HG03066 (cell line): ENCODE measurements around the gene PDE4A.
A peak's percentile ranks its signal among the peaks of the same experiment; 100 is the strongest.
"Not testable (repeated sequence)": the region's sequence is repeated elsewhere in the genome, so short reads cannot be mapped to it uniquely, and the experiment has no call there.

ENCODE experiments used
- ATAC-seq: cut with Tn5 transposase; IDR thresholded peaks from one replicate; pipeline ENCODE4 v1.9.1; 2021; ENCODE audit warnings: low read depth; ENCODE audit not compliant: unreplicated experiment

The PDE4A gene

DNA sequence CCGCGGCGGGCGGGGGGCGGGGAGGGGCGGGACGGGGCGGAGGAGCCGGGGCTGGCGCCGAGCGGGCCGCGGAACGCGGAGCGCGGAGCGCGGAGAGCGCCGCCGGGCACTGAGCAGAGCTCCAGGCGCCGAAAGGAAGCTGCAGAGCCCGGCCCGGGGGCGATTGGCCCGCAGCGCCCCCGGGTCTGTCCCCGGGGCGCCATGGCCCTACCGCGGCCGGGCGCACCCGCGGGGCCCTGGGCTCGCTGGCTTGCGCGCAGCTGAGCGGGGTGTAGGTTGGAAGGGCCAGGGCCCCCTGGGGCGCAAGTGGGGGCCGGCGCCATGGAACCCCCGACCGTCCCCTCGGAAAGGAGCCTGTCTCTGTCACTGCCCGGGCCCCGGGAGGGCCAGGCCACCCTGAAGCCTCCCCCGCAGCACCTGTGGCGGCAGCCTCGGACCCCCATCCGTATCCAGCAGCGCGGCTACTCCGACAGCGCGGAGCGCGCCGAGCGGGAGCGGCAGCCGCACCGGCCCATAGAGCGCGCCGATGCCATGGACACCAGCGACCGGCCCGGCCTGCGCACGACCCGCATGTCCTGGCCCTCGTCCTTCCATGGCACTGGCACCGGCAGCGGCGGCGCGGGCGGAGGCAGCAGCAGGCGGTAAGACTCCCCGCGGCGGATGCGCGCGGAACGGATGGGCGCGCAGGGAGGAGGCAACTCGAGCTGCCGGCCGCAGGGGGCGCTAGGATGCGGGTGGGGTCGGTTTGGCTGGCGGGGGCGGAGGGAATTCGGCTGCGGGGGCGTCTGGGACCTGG is at the start of gene PDE4A:
Gene PDE4A (plus strand): TSS at position 95 of the 796 bp plus-strand sequence. CDS start 227 bp downstream, at position 322.
- ATAC-seq: no peak

DNA sequence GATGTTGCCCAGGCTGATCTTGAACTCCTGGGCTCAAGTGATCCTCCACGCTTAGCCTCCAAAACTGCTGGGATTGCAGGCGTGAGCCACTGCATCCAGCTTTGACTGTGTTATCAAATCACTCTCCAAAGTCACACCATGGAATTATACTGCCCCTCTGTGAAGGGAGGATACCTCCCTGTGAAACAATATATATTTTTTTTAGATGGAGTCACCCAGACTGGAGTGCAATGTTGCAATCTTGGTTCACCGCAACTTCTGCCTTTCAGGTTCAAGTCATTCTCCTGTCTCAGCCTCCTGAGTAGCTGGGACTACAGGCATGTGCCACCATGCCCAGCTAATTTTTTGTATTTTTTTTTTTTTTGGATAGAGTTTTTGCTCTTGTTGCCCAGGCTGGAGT is 47.6 kb upstream of the PDE4A start:
- no peak for ATAC-seq

DNA sequence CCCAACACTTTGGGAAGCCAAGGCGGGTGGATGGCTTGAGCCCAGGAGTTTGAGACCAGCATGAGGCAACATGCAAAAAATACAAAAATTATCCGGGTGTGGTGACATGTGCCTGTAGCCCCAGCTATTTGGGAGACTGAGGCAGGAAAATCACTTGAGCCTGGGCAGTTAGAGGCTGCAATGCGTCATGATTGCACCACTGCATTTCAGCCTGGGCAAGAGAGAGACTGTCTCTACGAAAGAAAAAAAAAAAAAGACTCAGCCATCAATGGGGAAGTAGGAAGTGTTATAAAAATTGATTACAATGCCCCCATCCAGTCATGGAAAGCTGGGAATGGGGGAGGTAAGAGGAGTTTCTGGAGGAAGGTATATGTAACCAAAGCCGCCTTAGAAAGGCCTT is 45.4 kb upstream of the PDE4A start:
- no peak for ATAC-seq

GRCh38 chr19:10377140-10377640 is 43.1 kb upstream of the PDE4A start:
- ATAC-seq: not testable (repeated sequence)

DNA sequence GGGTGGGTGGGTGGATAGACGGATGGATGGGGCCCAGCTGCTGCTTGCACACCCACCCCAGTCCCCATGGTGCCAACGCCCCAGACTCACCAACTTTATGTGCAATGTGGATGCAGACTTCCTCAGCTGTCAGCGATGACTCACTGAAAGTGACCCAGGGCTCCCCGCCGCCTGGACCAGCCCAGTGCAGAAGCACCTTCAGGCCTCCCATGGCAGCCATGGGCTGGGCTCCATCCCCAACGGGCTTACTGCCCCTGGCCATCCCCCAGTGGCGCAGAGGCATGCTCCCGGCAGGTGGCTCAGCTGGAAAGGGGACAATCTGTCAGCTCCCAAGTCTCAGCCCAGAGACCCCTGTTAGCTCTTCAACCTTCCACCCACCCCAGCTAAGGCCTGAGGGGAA is 42.2 kb upstream of the PDE4A start:
- no peak for ATAC-seq

GRCh38 chr19:10379880-10380312 is 40.4 kb upstream of the PDE4A start:
- ATAC-seq: no peak

GRCh38 chr19:10380313-10381102 is 39.8 kb upstream of the PDE4A start, which contains the start of gene TYK2:
Gene TYK2, minus strand, starts transcription at chr19:10380572. Its CDS starts 2,166 bp downstream, at chr19:10378406.
- peak; percentile 95 for ATAC-seq

DNA sequence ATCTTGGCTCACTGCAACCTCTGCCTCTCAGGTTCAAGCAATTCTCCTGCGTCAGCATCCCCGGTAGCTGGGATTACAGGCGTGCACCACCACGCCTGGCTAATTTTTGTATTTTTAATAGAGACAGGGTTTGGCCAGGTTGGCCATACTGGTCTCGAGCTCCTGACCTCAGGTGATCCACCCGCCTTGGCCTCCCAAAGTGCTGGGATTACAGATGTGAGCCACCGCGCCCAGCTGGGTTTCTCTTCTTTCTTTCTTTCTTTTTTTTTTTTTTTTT is 37.2 kb upstream of the PDE4A start:
- ATAC-seq: not testable (repeated sequence)

GRCh38 chr19:10384580-10384979 is 35.8 kb upstream of the PDE4A start:
- ATAC-seq: no peak

DNA sequence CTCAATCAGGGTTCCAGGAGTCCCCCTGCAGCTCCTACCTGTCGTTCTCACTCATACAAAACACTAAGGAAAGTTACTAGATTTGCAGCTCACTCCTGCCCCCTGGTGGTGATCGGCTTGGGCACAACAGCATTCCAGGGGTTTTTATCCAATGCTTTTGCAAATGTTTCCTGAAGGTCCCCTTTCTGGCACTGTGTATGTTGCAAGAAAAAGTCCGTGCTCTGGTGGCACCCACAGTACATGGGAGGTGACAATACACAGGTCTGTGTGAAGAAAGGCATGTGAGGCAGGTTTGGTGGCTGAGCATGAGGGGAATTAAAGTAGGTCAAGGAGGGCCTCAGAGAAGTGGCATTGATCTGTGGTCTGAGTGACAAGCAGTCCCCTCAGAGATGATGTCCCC is 31.4 kb upstream of the PDE4A start:
- no peak for ATAC-seq

GRCh38 chr19:10389863-10390262 is 30.5 kb upstream of the PDE4A start:
- no peak for ATAC-seq

GRCh38 chr19:10390652-10391286 is 29.6 kb upstream of the PDE4A start:
- ATAC-seq: no peak

- ATAC-seq: no peak
Observed at GRCh38 chr19:10392120-10392519, 28.2 kb upstream of the PDE4A start.

DNA sequence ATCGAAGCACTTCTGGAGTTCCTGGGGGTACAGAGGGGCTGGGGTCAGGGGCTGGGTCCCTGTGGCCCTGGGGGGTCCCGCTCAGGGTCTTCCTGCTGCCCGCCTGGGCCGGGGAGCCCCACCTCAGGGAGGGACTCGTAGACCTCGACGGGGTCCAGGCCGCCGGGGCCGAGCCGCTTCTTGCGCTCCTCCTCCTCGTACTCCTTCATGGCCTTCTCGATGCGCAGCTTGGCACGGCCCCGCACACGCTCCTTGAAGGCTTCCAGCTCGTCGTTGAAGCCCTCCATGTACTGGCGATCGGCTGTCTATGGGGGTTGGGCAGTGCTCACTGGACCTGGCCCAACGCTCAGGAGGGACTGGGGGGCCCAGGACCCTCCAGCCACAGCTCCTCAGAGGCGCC is 27.2 kb upstream of the PDE4A start:
- no peak for ATAC-seq

- no peak for ATAC-seq
Observed at GRCh38 chr19:10395003-10395402, 25.3 kb upstream of the PDE4A start.

GRCh38 chr19:10395436-10395835 is 24.9 kb upstream of the PDE4A start:
- no peak for ATAC-seq

- no peak for ATAC-seq
Observed at GRCh38 chr19:10395917-10396316, 24.4 kb upstream of the PDE4A start.

DNA sequence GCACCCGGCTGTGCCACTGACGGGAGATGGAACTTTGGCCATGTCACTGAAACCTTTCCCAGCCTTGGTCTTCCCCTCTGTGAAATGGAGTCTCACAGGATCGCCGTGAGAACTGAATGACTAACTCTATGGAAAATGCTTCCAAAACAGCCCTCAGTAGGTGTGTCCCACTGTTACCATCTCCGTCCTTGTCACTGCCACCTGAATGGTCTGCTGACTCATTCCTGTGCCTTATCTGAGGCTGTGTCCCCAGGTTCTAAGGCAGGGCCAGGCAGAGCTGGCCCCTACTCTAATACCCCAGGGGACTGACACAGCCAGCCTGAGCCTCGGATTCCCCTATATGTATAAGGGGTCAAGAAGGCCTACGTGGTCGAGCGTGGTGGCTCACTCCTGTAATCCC is 21.5 kb upstream of the PDE4A start:
- ATAC-seq: no peak

DNA sequence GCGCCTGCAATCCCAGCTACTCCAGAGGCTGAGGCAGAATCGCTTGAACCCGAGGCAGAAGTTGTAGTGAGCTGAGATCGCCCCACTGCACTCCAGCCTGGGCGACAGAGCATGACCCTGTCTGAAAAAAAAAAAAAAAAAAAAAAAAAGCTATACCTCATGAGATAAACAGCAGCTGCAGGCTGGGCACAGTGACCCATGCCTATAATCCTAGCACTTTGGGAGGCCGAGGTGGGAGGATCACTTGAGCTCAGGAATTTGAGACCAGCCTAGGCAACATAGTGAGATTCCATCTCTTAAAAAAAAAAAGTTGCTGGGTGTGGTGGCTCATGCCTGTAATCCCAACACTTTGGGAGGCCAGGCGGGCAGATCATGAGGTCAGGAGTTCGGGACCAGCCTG is 21.0 kb upstream of the PDE4A start:
- ATAC-seq: not testable (repeated sequence)

- no peak for ATAC-seq
Observed at GRCh38 chr19:10399878-10400277, 20.5 kb upstream of the PDE4A start.

DNA sequence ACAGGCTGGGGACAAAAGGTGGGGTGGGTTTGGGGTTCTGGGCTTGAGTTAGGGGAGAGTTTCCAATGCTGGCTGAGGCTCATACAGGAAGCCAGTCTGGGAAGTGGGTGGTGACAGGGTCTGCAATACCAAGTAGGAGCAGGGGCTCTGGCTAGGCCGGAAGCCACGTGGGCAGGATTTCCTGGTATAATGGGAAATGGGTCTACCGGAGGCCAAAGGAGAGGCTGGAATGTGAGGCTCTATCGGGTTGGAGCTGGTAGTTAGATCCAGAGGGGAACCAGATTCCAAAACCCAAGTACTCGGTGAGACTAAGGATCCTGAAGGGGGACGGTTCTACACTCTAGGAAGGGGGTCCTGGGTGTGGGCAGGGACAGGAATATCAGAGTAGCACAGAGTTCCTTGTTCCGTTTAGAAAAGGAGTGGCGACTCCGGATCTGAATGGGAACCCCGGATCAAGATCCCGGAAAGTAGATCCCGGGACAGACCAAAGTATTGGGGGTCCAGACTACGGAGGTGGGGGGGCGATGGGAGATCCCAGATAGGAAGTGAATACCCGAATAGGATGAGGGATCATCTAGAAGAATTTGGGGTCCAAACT is 17.8 kb upstream of the PDE4A start:
- no peak for ATAC-seq
